Endothelial cell of umbilical vein (primary cell): ENCODE measurements around the gene RALB. TPM values are rescaled to one million over a fixed set of nuclear protein-coding genes. Genes with fewer than 3 reads are reported as not detected.

Source experiments
- BruUV-seq: library from RNA; stranded (reverse); fragments of 400-500 nt; replicated peaks from 2 replicates; lab custom pipeline; 2021; lab: Mats Ljungman, UMichigan
- CTCF ChIA-PET: fragments of 300-600, 350-600 bp; sonication (Branson Sonifier 250); formaldehyde crosslinking; loops from one replicate; lab custom pipeline; 2021; ENCODE audit warnings: antibody characterized with exemption, inconsistent platforms; lab: Charles Lee
- POLR2A ChIA-PET: fragments of 300-600, 350-600 bp; sonication (Branson Sonifier 250); formaldehyde crosslinking; loops from one replicate; lab custom pipeline; 2021; ENCODE audit warnings: antibody characterized with exemption, inconsistent platforms; lab: Charles Lee
- DNase-seq: peaks from one replicate; pipeline ENCODE4 v3.0.0-alpha.2; 2011; ENCODE audit warnings: low read depth, low spot score
- FAIRE-seq: peaks from 2 replicates; lab custom pipeline; 2011; peaks lifted over from hg19 to GRCh38; lab: Jason Lieb, UNC
- H2AFZ ChIP-seq: 2 replicates; pipeline ENCODE4 v1.6.0; 2012; ENCODE audit warnings: low read depth, low read length, control low read depth, inconsistent platforms
- H3K27ac ChIP-seq: 2 replicates; pipeline ENCODE4 v1.5.1; 2011; ENCODE audit warnings: low read depth, mild to moderate bottlenecking, control low read depth, low read length, moderate library complexity; ENCODE audit not compliant: insufficient read depth
- H3K27me3 ChIP-seq, 2 experiments: 2 replicates each; pipeline versions ENCODE4 v1.6.0 to v1.6.1; 2011; ENCODE audit warnings: low read length in 2 of 2, mixed read lengths in 1 of 2; ENCODE audit not compliant: control insufficient read depth in 2 of 2, insufficient read depth in 2 of 2
- H3K36me3 ChIP-seq, 2 experiments: 2 replicates in 1 of 2; 3 replicates in 1 of 2; pipeline ENCODE4 v1.5.1; 2011; ENCODE audit warnings: low read length in 2 of 2, mild to moderate bottlenecking in 1 of 2, moderate library complexity in 1 of 2; ENCODE audit not compliant: control insufficient read depth in 2 of 2, insufficient read depth in 2 of 2; ENCODE audit errors: extremely low read depth in 1 of 2
- H3K4me1 ChIP-seq: 3 replicates; pipeline ENCODE4 v1.5.1; 2011; ENCODE audit warnings: mild to moderate bottlenecking, low read length; ENCODE audit not compliant: control insufficient read depth, insufficient read depth; ENCODE audit errors: extremely low read depth
- H3K4me2 ChIP-seq: 2 replicates; pipeline ENCODE4 v1.6.1; 2011; ENCODE audit warnings: low read length, control low read depth, mixed read lengths; ENCODE audit not compliant: insufficient read depth
- H3K4me3 ChIP-seq, 3 experiments: fragments of 200-600 bp in 1 of 3; sonication (generic), shearing (Covaris generic) in 1 of 3; replicated peaks in 1 of 3; 2 replicates each; pipeline ENCODE4 v1.5.1; 2011 to 2016; ENCODE audit warnings: control low read depth in 3 of 3, low read length in 3 of 3, mild to moderate bottlenecking in 2 of 3, inconsistent platforms in 1 of 3, low read depth in 1 of 3, moderate library complexity in 1 of 3; ENCODE audit not compliant: insufficient read depth in 1 of 3
- H3K79me2 ChIP-seq: 2 replicates; pipeline ENCODE4 v1.6.0; 2012; ENCODE audit warnings: low read length, inconsistent platforms; ENCODE audit not compliant: control insufficient read depth, insufficient read depth
- H3K9ac ChIP-seq: replicated peaks from 2 replicates; pipeline ENCODE3; 2011; ENCODE audit warnings: low read length, control low read depth; ENCODE audit not compliant: insufficient read depth; ENCODE audit errors: extremely low read depth
- H3K9me1 ChIP-seq: replicated peaks from 3 replicates; pipeline ENCODE4 v1.6.0; 2011; ENCODE audit warnings: mild to moderate bottlenecking, low read length; ENCODE audit not compliant: control insufficient read depth, insufficient read depth; ENCODE audit errors: extremely low read depth
- H3K9me3 ChIP-seq: replicated peaks from 2 replicates; pipeline ENCODE4 v1.5.1; 2012; ENCODE audit warnings: low read length, inconsistent platforms; ENCODE audit not compliant: control insufficient read depth, insufficient read depth
- H4K20me1 ChIP-seq: replicated peaks from 2 replicates; pipeline ENCODE3; 2011; ENCODE audit warnings: mild to moderate bottlenecking, low read length; ENCODE audit not compliant: control insufficient read depth, insufficient read depth; ENCODE audit errors: extremely low read depth
- CTCF ChIP-seq, 2 donors: IDR thresholded peaks; 1 replicate in 1 of 2; 2 replicates in 1 of 2; pipeline ENCODE4 v1.5.1; 2011; ENCODE audit warnings: low read length in 2 of 2, mild to moderate bottlenecking in 2 of 2, moderate library complexity in 2 of 2, control low read depth in 1 of 2, inconsistent platforms in 1 of 2, low read depth in 1 of 2; ENCODE audit not compliant: insufficient read depth in 1 of 2; ENCODE audit errors: extremely low read depth in 1 of 2
- EZH2 ChIP-seq: IDR thresholded peaks from 2 replicates; pipeline ENCODE4 v1.6.1; 2012; ENCODE audit warnings: borderline replicate concordance, low read depth, mild to moderate bottlenecking, moderate library complexity, low read length, inconsistent platforms; ENCODE audit not compliant: severe bottlenecking
- FOS ChIP-seq: IDR thresholded peaks from 2 replicates; pipeline ENCODE4 v1.6.1; 2011; ENCODE audit warnings: mild to moderate bottlenecking, low read length, moderate library complexity, borderline replicate concordance; ENCODE audit not compliant: insufficient read depth
- GATA2 ChIP-seq: IDR thresholded peaks from 2 replicates; pipeline ENCODE4 v1.7.0; 2011; ENCODE audit warnings: low read depth, mild to moderate bottlenecking, moderate library complexity, mixed read lengths, low read length; ENCODE audit not compliant: insufficient read length, insufficient read depth
- JUN ChIP-seq: IDR thresholded peaks from 2 replicates; pipeline ENCODE4 v1.6.1; 2011; ENCODE audit warnings: borderline replicate concordance, low read depth; ENCODE audit not compliant: insufficient read length, insufficient read depth
- MAX ChIP-seq: IDR thresholded peaks from 2 replicates; pipeline ENCODE4 v1.6.1; 2011; ENCODE audit not compliant: insufficient read depth, insufficient read length
- MYC ChIP-seq: IDR thresholded peaks from one replicate; pipeline ENCODE4 v1.6.1; 2011; ENCODE audit warnings: mild to moderate bottlenecking, low read depth, low read length
- POLR2A ChIP-seq: IDR thresholded peaks from 2 replicates; pipeline ENCODE4 v1.6.1; 2012; ENCODE audit warnings: low read depth, mild to moderate bottlenecking, control low read depth, low read length
- POLR2AphosphoS5 ChIP-seq: IDR thresholded peaks from 2 replicates; pipeline ENCODE4 v1.6.1; 2012; ENCODE audit warnings: low read depth, mild to moderate bottlenecking, control low read depth, low read length, moderate library complexity; ENCODE audit not compliant: insufficient read depth
- dilution Hi-C: fragments of 300-500 bp; cut with MboI; formaldehyde crosslinking; loops from one replicate; pipeline ENCODE4 v1.15.0; 2019; ENCODE audit warnings: low sequenced_read_pairs; ENCODE audit not compliant: extremely low pct_ligation_motif_present
- intact Hi-C: fragments of 100-400 bp; cut with micrococcal nuclease; formaldehyde crosslinking; loops from one replicate; pipeline ENCODE4 v1.10.0; 2022
- polyA plus RNA-seq, 4 experiments: library from polyadenylated mRNA; depleted of rRNA in 3 of 4; stranded (reverse) in 3 of 4; unstranded in 1 of 4; fragments of >200 nt; gene quantifications; 2 replicates each; pipeline versions ENCODE4 v1.2.1 to v1.2.3, GENCODE V29; 2011 to 2012; ENCODE audit warnings: missing spikeins in 1 of 4
- total RNA-seq: library from RNA; stranded (reverse); gene quantifications from 2 replicates; pipeline ENCODE4 v1.2.3, GENCODE V29; 2021

Gene RALB
- total and polyA plus RNA-seq, 2 donors (not counting 3 experiments of a cell fraction or from before 2014, with no cell fraction given): 105 to 115 TPM

- Histone ChIP-seq H2AFZ (no peak overlapping the region), H3K27ac (no peak overlapping the region), H3K9me3 (no peaks in the 10 kb centered on the region), H3K9ac (no peak overlapping the region), H3K79me2 (peaks cover 11% of the 10 kb centered on the region), H3K9me1 (no peaks in the 10 kb centered on the region), H3K4me2 (no peak overlapping the region), H3K27me3 (peaks cover 0 to 3% of the 10 kb centered on the region in 2 experiments), H4K20me1 (no peaks in the 10 kb centered on the region), H3K4me3 (no peak overlapping the region), H3K36me3 (no peaks in the 10 kb centered on the region), H3K4me1 (peaks cover 17% of the 10 kb centered on the region)
- CTCF ChIA-PET: interaction anchor here (0.6 to 3.1 kb wide), 4 partner anchors 15 to 546 kb away, joined by 3 to 18 read pairs (median 4); partner anchors contain the start of gene TMEM177
- POLR2A ChIA-PET: no interaction called here
- intact Hi-C loops: loop anchor here (5.0 kb wide), 2 partner anchors 42 to 67 kb away; no protein-coding TSS in a partner anchor
- no TSS peak for BruUV-seq
- TF ChIP-seq FOS (no peak), JUN (no peak), POLR2AphosphoS5 (no peak), MYC (no peak), EZH2 (no peak), POLR2A (no peak), CTCF (IDR thresholded peaks at IDR 0.05; ENCODE audit: extremely low read depth in 1 of 2, insufficient read depth in 1 of 2, low read depth in 1 of 2, low read length in 2 of 2) (no peak), MAX (no peak), GATA2 (no peak)
- dilution Hi-C loops: no loop called here
- FAIRE-seq (no peak), DNase-seq (no peak)
Measured at GRCh38 chr2:120224735-120225548, 27.7 kb upstream of the RALB start.
